NCI-H524 (cell line): ENCODE measurements around the gene ATP9A.
"Not testable (repeated sequence)": the region's sequence is repeated elsewhere in the genome, so short reads cannot be mapped to it uniquely, and the experiment has no call there.

Experiments used
- DNase-seq, 2 experiments: peaks; one replicate each; lab custom pipeline; 2025; lab: John Stamatoyannopoulos, UW

The ATP9A gene

DNA sequence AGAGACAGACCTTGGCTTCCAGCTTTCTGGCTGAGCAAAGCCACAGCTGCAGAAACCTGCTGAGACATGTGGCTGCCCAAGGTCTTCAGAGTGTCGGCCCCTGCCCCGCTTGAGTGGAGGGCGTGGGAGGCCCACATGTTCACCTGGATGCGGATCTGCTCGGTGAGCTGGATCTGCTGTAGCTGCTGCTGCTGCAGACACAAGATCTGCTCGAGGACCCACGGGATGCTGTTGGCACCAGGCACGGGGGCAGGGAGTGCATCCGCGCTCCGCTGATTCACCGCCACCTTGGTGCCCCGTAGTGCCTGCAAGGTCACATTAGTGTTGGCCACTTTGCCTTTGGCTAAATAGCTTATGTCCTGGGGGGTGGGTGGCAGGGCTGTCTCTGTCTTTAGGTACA is 23.4 kb upstream of the ATP9A start:
- no peak for DNase-seq

DNA sequence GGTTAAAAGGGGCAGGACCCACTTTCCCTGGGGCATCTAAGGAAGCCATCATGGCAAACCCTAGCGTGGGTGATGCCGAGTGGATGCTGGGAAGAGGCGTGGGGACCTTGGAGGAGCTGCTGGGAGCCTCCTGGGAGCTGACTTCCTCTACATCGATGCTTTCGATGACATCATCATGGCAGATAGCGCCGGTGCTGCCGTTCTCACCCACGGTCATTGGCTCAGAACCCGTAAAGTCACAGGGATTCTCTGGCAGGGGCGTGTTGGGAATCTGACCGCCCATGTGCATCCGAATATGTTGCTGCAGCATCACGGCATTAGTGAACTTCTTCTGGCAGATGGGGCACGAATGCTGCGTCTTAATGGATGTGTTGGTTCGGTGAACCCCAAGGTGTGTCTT is 22.1 kb upstream of the ATP9A start:
- DNase-seq: no peak

DNA sequence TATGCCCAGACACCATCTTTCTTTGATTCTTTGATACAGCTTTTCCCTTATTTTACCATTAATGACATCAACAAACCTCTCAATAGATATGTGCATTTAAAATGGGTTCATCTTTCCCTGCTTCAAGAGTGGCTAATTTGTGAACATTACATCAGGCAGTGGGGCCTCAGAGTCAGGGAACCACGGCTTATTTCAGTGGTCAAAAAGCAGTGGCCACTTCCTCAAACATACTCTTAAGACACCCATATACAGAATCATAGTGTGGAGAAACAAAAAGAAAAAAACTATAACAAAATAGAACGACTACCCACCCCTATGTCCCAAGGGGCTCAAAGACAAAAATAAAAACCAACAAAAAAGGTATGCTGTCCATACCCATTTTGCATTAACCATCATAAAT is 21.2 kb upstream of the ATP9A start:
- no peak for DNase-seq

DNA sequence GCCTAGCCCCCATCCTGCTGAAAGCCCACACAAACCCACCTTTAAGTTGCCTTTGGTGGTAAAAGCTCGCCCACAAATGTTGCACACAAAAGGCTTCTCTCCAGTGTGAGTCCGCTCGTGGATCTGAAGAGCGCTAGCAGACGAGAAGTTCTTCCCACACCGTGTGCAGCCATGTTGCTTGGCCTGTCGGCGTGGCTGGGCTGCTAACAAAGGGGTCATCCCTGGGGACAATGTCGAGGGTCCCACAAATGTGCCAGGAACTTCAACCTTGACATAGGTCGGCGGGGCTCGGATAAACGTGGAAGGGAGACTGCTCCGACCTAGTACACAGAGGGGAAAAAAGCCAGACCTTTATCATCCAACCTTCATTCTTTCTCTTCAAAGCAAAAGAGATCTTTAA is 20.6 kb upstream of the ATP9A start:
- DNase-seq: no peak

DNA sequence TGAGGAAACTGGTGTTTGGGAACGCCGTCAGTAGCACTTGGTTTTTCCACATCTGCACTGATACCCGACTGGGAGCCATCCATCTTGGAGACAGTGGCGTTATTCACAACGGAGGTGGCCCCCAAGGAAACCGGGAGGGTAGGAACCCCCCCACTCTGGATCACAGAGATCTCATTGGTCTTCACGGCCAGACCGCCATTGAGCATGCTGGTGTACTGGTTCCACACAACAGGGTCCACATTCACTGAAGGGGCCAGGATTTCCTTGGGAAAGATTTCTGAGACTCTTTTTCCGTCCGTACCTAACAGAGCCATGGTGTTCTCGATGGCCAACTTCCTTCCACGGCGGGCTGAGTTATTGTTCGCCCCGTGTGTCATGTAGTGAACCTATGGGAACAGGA is 16.1 kb upstream of the ATP9A start:
- no peak for DNase-seq

DNA sequence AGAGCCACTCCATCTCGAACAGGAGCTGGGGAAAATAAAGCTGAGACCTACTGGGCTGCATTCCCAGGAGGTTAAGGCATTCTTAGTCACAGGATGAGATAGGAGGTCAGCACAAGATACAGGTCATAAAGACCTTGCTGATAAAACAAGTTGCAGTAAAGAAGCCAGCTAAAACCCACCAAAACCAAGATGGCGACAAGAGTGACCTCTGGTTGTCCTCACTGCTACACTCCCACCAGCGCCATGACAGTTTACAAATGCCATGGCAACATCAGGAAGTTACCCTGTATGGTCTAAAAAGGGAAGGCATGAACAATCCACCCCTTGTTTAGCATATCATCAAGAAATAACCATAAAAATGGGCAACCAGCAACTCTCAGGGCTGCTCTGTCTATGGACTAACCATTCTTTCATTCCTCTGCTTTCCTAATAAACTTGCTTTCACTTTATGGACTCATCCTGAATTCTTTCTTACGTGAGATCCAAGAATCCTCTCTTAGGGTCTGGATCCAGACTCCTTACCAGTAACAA is 10.1 kb upstream of the ATP9A start:
- DNase-seq: not testable (repeated sequence)

DNA sequence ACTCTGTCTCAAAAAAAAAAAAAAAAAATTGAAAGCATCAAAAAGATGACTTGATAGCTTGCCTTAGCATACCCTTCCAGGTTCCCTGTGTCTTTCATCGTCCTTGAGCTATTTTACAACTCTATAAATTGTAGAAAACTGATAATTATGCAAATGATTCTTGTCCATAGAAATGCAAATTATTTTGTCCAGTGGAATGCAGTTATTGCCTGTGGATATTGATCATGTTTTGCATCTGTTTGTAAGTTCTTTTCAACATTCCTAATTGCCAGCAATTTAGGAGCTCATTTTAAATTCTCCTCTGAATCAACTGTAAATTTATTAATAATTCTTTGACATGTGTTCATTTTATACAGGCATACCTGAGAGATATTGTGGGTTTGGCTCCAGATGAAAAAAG is 7.1 kb upstream of the ATP9A start:
- no peak for DNase-seq

DNA sequence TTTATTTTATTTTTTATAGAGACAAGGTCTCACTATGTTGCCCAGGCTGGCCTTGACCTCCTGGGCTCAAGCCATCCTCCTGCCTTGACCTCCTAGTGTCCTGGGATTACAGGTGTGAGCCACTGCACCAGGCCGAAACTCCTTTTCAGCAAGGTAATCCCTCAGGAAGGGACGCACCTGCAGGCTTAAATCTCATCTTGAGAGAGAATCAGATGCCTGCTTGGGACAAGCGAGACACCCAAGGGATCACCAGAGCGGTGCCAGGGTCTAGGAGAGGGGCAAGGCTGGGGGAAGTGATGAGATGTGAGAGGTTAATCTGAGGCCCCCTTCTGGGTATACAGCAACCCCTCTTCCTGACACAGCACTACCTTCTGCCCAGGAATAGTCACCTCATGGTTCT is 4.0 kb upstream of the ATP9A start:
- no peak for DNase-seq

DNA sequence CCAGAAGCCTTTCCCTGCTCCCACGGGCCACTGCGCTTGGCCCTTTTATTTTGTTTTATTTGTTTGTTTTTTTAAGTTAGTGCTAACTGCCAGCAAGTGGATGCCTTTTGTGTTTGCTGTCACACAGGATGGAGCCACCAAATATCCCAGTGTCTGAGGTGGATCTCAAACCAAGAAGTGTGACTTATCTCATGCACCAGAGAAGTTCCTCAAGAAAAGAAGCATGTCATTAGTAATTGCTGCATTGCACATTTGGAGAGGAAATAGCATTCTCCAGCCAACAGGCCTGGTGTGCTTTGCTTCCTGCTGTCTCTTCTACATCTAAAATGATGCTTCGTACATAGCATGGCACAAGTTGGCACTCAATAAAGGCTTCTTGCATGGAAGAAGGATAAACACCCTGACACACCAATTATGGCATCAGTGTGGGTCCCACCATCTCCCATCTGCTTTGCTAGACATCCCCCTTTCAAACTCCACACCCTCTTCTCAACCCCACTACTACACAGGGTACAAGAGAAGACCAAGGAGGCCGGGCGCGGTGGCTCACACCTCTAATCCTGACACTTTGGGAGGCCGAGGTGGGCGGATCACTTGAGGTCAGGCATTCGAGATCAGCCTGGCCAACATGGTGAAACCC is 1.9 kb upstream of the ATP9A start:
- DNase-seq: no peak

DNA sequence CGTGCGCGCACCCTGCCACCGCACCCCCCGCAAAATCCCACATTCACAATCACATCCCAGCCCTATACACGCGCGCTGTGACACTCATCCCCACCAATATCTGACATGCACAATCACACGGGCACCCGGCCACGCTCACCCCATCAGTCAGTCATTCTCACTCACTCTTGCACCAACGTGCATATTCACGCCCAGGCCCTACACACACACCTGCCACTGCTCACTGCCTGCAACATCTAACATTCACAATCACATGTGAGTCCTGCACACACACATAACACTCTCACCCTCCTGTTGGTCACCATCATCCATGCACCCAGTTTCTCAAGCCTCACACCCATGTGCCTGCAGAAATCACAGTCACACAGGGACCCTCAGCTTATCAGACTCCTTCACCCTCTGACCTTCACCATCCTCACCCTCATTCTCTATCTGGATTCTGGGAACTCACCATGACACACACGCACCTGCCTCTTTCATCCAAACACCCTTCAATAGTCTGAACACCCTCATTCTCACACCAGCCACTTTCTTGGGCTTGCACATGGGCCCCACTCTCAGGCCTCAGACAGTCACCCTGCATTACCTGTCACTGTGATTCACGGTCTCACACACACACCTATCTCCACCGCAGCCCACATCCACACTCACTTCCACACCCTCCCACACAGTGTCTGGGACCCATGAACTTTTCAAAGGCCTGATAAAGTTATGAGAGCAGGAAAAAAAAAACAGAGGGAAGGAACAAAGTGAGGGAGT is 748 bp upstream of the ATP9A start:
- DNase-seq: no peak

DNA sequence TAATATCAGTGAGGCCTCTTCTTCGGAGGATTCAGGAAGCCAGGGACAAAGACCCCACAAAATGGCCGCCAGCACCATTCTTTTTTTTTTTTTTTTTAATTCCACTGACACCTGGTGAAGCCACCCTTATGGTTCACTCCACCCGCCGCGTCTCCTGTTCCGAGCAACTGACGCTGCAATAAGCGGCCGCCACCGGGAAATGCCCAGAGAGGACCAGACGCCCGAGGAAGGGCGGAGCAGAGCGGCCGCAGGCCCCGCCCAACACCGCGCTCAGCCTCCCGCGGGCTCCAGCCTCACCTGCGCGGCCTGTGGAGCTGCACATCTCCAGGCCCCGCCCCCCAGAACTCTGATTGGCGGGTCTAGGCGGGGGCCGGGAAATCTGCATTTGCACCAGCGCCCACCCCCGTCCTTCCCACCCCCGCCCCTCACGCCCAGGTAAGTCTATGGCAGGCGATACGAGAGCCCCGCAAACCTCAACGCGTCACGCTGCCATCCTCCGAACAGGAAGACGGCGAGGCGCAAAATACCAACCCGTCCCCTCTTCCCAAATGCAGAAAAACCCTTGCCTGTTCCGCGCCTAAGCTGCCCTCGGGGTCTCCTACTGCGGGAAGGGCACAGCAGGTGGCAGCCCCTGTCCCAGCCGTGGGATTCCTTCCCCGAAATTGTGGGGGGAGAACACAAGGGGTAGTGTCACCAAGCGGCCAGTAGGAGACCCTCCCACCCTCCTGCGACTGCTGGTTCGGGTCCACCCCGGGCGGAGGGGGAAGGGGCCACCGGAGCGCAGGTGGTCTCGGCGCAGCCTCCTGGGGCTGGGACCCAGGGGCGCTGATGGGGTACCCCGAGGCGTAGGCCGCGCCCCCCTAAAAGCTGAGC is 960 bp downstream of the ATP9A start:
- peak; percentile 80 to 87 for DNase-seq

DNA sequence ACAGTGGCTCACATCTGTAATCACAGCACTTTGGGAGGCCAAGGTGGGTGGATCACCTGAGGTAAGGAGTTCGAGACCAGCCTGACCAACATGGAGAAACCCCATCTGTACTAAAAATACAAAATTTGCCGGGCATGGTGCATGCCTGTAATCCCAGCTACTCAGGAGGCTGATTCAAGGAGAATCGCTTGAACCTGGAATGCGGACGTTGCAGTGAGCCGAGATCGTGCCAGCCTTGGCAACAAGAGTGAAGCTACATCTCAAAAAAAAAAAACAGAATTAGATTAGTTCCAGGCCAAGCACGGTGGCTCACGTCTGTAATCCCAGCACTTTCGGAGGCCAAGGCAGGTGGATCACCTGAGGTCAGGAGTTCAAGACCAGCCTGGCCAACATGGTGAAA is 2.8 kb downstream of the ATP9A start:
- DNase-seq: not testable (repeated sequence)

DNA sequence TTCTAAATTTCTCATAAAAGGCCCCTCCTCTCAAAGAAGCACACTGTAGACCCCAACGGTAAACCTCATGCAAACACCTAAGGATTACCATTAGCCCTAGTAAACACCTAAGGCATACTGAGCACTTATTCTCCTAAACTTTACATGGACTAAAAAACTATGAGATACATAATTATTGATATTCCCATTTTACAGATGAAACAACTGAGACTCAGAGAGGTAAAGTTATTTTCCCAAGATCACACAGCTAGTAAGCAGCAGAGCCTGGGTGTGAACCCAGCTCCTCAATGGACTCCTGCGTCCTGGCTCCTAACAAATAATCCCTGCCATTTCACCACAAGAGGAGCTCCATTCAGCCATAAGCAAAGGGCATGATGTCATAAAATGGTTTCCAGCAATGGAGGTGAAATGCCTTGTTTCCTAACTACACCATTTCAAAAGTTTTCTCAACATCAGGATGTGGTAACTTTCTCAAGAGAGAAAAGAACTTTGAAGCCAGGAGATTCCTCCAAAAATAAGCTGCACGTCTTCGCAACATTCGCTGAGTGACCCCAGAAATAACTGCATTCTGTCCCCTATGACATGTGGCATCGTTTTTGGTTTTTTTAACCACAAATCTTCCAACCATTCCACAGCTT is 4.1 kb downstream of the ATP9A start:
- no peak for DNase-seq

DNA sequence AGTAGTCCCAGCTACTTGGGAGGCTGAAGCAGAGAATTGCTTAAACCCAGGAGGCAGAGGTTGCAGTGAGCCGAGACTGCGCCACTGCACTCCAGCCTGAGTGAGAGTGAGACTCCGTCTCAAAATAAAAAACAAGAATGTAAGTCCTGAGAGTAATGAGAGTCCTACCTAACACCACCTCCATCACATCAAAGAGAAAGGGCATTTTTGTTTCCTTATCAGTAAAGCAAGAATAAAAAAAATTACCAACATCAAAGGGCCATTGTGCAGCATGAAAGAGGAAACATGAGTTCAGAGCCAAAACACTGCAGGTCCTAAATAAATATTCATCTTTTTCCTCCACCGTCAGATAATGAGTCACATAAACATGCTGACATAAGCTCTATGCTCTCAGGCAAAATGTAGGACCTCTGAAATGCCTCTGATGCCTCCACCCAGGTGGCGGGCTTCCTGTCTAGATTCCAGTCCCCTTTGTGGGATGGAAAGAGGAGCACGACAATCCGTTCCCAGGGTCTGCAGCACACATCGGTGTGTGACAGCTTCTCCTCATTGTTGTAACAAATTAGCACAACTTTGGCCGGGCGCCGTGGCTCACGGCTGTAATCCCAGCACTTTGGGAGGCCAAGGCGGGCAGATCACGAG is 7.2 kb downstream of the ATP9A start:
- DNase-seq: no peak

DNA sequence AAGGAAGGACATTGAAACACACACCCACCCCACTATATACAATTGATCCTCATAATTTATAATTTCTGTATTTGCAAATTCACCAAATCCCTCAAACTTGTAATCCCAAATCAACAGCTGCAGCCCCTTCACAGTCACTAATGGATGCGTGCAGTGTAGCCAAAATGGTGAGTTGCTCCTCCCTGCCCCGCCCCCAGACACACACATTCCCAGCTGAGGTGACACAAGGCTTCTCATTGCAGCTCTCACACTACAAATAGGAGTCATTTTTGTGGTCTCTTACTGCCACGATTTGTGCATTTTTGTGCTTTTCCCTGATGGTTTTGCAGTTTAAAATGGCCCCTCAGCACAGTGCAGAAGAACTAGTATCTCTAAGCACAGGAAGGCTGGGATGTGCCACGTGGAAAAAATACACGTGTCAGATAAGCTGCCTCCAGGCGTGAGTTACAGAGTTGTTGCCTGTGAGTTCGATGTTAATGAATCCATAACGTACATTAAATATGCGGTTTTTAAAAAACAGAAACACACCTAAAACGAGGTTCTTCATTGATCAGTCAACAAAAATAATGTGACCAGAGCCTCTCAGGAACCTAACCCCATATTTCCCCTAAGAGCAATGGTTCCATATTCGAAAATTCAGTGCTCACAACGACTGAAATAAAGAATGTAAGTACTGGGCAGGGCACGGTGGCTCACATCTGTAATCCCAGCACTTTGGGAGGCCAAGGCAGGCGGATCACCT is 8.2 kb downstream of the ATP9A start:
- DNase-seq: no peak

DNA sequence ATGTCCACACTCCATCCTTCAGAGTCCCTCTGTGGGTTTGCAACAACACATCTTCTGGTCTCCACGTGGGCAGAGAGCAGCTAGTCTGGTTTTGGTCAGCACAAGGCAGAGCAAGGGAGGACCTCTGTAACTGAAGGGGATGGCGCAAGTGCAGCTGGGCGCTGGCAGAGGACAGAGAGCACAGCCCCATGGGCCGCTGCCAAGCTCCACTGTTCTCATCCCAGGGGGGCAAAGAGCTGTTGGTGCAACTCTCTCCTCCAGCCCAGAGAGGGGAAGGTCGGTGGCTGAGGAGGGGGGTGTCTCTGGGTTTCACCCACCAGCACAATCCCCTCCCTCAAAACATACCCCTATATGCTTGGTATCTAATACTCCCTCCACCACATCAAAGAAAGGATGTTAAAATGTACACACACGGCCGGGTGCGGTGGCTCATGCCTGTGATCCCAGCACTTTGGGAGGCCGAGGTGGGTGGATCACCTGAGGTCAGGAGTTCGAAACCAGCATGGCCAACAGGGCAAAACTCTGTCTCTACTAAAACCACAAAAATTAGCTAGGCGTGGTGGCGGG is 9.1 kb downstream of the ATP9A start:
- DNase-seq: no peak

DNA sequence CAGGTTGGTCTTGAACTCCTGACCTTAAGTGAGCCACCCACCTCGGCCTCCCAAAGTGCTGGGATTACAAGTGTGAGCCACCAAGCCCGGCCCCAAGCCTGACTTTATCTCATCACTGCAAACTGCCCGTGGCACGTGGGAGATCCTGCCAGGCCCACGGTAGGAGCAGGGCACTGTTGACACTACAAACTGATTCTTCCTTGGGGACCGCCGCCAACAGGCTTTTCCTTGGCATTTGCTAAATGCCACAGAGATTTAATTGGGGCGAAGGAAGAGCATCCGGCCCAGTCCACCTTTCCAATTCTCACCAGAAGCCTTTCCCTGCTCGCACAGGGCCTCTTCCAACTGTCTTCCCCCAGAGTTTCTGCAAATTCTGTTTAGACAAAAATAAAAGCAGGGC is 11.0 kb downstream of the ATP9A start:
- DNase-seq: no peak

DNA sequence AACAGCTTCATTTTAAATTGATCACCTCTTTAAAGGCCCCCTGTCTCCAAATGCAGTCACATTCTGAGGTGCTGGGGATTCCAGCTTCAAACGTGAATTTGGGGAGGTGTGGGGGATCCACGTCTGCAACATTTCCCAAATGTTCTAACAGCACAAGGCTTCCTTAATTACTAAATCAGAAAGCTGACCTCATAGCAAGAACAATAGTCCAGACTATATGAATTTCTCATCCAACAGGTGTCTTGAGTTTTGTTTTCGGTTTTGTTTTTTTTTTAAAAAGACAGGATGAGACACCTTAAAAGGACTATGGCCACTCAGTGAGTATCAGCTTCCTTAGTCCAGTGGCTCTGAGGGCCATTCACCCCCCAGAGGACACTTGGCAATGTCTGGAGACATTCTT is 11.5 kb downstream of the ATP9A start:
- no peak for DNase-seq

DNA sequence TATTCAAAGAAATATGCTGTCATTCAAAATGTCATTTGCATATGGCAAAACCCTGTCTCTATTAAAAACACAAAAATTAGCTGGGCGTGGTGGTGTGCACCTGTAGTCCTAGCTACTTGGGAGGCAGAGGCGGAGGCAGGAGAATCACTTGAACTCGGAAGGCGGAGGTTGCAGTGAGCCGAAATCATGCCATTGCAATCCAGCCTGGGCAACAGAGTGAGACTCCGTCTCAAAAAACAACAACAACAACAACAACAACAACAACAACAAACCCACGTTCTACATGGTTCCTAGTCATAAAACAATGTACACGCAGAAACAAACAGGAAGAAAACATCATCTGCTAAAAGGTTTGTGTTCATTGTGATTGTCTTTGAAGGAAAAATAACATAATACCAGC is 15.0 kb downstream of the ATP9A start:
- not testable (repeated sequence) for DNase-seq

DNA sequence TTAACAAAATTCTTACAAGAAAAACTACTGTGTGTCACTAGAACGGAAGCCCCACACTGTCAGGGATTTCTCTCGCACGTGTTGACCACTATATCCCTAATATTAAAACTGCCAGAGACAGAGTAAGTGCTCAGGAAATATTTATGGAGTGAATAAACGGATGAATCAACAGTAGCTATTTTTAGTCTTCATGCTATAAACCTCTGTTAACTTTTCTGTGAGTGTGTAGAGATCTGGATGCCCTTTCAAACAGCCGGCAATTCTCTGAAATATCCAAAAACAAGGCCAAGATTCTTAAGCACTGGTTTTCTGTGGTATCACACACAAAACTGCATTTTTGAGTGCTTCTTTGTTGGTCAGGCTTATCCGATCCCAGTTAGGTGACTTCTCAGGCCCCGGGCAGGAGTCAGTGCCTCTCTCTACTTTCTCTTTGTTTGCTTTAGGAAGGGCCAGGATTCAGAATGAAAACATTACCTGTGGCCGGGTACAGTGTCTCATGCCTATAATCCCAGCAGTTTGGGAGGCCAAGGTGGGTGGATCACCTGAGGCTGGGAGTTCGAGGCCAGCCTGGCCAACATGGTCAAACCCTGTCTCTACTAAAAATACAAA is 15.7 kb downstream of the ATP9A start:
- no peak for DNase-seq
